Epithelial cell of proximal tubule (primary cell): Measurements from ENCODE around the gene PDGFD. TPM values are rescaled to one million over a fixed set of nuclear protein-coding genes. Genes with fewer than 3 reads are reported as not detected.
A peak's percentile ranks its signal among the peaks of the same experiment; 100 is the strongest.

Source experiments
- DNase-seq: peaks from one replicate; pipeline ENCODE4 v3.0.0-alpha.2; 2011; ENCODE audit warnings: low read depth
- H3K4me3 ChIP-seq: 2 replicates; pipeline ENCODE4 v1.5.1; 2011; ENCODE audit warnings: low read depth, mild to moderate bottlenecking, low read length
- total RNA-seq: library from RNA; depleted of rRNA; stranded (reverse); fragments of >200 nt; gene quantifications from 2 replicates; pipeline ENCODE4 v1.2.3, GENCODE V29; 2015
- TF ChIP-seq, protein P1 (sequence below): conservative IDR thresholded peaks from 2 replicates; pipeline ENCODE4 v1.5.1; 2012; ENCODE audit warnings: low read depth, mild to moderate bottlenecking, low read length

The PDGFD gene
- total RNA-seq, 1 donor from 2014 or later: 3.4 TPM

DNA sequence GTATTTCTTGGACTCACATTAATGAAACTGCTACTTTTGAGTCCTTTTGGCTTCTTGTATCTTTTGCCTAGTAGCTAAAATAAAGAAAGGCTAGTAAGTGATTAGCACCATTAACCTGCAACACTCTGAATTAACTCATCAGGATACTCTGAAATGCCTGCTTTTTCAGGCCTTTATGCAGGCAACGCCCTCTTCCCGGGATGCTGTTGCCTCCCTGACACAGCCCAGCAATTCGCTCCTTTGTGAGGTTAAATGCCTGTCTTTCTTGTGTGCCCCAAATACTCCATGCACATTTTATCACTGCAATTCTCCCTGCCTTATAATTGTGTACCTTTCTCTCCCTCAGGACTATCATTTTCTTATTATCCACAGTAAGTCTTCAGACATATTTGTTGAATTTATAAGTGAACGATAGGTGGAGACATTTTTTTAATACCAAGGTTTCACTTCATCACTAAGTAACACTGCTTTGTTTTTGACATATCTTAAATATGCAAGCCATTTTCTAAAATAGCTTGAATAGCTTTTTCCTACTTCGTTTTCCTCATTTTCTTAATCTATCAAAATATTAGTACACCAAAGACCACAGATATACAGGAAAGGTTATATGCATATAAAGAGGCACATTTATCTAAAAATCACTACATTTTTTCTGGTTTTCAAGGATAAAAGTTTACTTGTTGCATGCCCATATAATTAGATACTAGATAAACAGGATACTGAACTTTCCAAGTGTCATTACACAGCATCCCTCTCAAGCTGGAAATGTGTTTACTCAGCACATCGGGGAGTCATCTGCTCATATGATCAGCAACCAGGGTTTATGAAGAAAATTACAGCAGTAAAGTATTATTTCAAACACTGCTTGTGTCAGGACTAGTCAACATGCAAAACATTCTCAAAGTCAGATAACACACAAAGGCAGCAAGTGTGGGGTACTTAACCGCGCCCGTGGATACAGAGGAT lies 176.0 kb downstream of the PDGFD start:
- H3K4me3 ChIP-seq: no peak overlapping the region
- TF ChIP-seq, protein P1, sequence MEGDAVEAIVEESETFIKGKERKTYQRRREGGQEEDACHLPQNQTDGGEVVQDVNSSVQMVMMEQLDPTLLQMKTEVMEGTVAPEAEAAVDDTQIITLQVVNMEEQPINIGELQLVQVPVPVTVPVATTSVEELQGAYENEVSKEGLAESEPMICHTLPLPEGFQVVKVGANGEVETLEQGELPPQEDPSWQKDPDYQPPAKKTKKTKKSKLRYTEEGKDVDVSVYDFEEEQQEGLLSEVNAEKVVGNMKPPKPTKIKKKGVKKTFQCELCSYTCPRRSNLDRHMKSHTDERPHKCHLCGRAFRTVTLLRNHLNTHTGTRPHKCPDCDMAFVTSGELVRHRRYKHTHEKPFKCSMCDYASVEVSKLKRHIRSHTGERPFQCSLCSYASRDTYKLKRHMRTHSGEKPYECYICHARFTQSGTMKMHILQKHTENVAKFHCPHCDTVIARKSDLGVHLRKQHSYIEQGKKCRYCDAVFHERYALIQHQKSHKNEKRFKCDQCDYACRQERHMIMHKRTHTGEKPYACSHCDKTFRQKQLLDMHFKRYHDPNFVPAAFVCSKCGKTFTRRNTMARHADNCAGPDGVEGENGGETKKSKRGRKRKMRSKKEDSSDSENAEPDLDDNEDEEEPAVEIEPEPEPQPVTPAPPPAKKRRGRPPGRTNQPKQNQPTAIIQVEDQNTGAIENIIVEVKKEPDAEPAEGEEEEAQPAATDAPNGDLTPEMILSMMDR: no peak
- DNase-seq: no peak

DNA sequence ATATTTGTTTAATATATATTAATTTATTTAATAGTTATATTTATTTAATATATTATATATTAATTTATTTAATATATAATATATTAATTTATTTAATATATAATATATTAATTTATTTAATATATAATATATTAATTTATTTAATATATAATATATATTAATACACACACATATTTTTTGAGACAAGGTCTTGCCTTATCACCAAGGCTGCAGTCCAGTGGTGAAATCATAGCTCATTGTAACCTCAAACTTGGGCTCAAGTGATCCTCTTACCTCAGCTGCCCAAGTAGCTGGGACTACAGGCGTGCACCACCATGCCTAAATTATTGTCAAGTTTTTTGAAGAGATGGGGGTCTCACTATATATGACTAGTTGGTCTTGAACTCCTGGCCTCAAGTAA lies 178.9 kb downstream of the PDGFD start:
- H3K4me3 ChIP-seq: no peak overlapping the region
- TF ChIP-seq, protein P1: no peak
- DNase-seq: no peak

DNA sequence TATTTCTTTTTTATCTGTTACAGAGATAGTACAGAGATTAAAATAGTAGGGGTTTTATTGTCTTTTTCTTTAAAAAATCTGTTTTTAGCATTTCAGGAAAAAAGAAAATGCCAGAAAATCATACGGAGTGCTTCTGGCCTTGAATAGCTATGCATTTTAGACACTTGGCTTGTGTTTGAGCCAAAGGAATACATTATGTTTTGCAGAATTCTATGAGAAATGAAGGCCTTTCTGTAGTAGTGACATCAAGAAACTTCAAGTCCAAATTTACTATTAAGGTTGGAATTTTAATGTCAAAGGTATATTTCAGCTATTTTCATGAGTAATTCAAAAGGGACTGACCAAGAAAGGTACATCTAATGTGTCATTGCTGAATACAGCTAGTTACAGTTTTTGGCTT lies 183.8 kb downstream of the PDGFD start:
- H3K4me3 ChIP-seq: no peak overlapping the region
- TF ChIP-seq, protein P1: no peak
- DNase-seq: no peak

GRCh38 chr11:103978616-103979595 lies 185.0 kb downstream of the PDGFD start:
- peak; percentile 44 for DNase-seq
- H3K4me3 ChIP-seq: no peak overlapping the region
- TF ChIP-seq, protein P1: no peak

- TF ChIP-seq, protein P1: no peak
- no peak overlapping the region for H3K4me3 ChIP-seq
- DNase-seq: no peak
These were observed 191.9 kb downstream of the PDGFD start for GRCh38 chr11:103972013-103972412.

GRCh38 chr11:103970701-103971249 lies 193.2 kb downstream of the PDGFD start:
- TF ChIP-seq, protein P1: no peak
- H3K4me3 ChIP-seq: no peak overlapping the region
- DNase-seq: no peak
